A673 (cell line): ENCODE data around the gene LINGO3. TPM values are rescaled to one million over a fixed set of nuclear protein-coding genes. Genes with fewer than 3 reads are reported as not detected.

Source experiments
- BruUV-seq: library from RNA; stranded (reverse); fragments of 400-500 nt; replicated peaks from 2 replicates; lab custom pipeline; 2021; lab: Mats Ljungman, UMichigan
- CTCF ChIA-PET: fragments of 300-600 bp; sonication (Branson Sonifier 250); formaldehyde crosslinking; loops from one replicate; lab custom pipeline; 2022; ENCODE audit warnings: antibody characterized with exemption; lab: Charles Lee
- POLR2A ChIA-PET: fragments of 300-600 bp; sonication (Branson Sonifier 250); formaldehyde crosslinking; loops from one replicate; lab custom pipeline; 2022; ENCODE audit warnings: antibody characterized with exemption; ENCODE audit not compliant: low non-redundant PET; lab: Charles Lee
- DNase-seq: peaks from one replicate; pipeline ENCODE4 v3.0.0-alpha.2; 2015; ENCODE audit warnings: low spot score
- H3K27ac ChIP-seq: fragments of 200-600 bp; sonication (generic); 2 replicates; pipeline ENCODE4 v1.5.1; 2016; ENCODE audit warnings: mixed run types, low read depth, mild to moderate bottlenecking, mixed read lengths, antibody characterized with exemption, low read length; ENCODE audit not compliant: poor library complexity, severe bottlenecking
- H3K27me3 ChIP-seq: fragments of 200-600 bp; sonication (generic); replicated peaks from 2 replicates; pipeline ENCODE4 v1.6.1; 2017; ENCODE audit warnings: mixed run types, low read depth, mild to moderate bottlenecking, mixed read lengths, antibody characterized with exemption, low read length; ENCODE audit not compliant: insufficient read depth, poor library complexity
- H3K36me3 ChIP-seq: fragments of 200-600 bp; sonication (generic); 2 replicates; pipeline ENCODE4 v1.6.1; 2016; ENCODE audit warnings: mixed run types, mild to moderate bottlenecking, mixed read lengths, antibody characterized with exemption, low read length; ENCODE audit not compliant: insufficient read depth, poor library complexity, severe bottlenecking
- H3K4me1 ChIP-seq: fragments of 200-600 bp; sonication (generic); 2 replicates; pipeline ENCODE4 v1.6.1; 2017; ENCODE audit warnings: mixed run types, mild to moderate bottlenecking, mixed read lengths, antibody characterized with exemption, low read length; ENCODE audit not compliant: insufficient read depth, poor library complexity, severe bottlenecking
- H3K4me3 ChIP-seq: fragments of 200-600 bp; sonication (generic); 2 replicates; pipeline ENCODE4 v1.5.1; 2016; ENCODE audit warnings: low read depth, mixed run types, mild to moderate bottlenecking, mixed read lengths, low read length; ENCODE audit not compliant: poor library complexity, severe bottlenecking
- H3K9me3 ChIP-seq: fragments of 200-600 bp; sonication (generic); 2 replicates; pipeline ENCODE4 v1.6.1; 2016; ENCODE audit warnings: mixed run types, low read depth, mild to moderate bottlenecking, mixed read lengths, antibody characterized with exemption, low read length; ENCODE audit not compliant: poor library complexity, severe bottlenecking
- CTCF ChIP-seq: fragments of 300-800, 200-600 bp; sonication (generic); conservative IDR thresholded peaks from 2 replicates; pipeline ENCODE4 v1.5.1; 2017; ENCODE audit warnings: low read depth, mild to moderate bottlenecking, antibody characterized with exemption, low read length, moderate library complexity, mixed read lengths
- EZH2 ChIP-seq: fragments of 200-600 bp; sonication (generic); IDR thresholded peaks from 2 replicates; pipeline ENCODE4 v1.6.1; 2017; ENCODE audit warnings: borderline replicate concordance, low read depth, mild to moderate bottlenecking, mixed read lengths, antibody characterized with exemption, low read length; ENCODE audit not compliant: poor library complexity, severe bottlenecking
- intact Hi-C: fragments of 100-400 bp; cut with micrococcal nuclease; formaldehyde crosslinking; loops from one replicate; pipeline ENCODE4 v1.10.0; 2022; ENCODE audit not compliant: unreplicated experiment
- total RNA-seq: library from RNA; stranded (reverse); gene quantifications from 2 replicates; pipeline ENCODE4 v1.2.3, GENCODE V29; 2021

The LINGO3 gene
- total RNA-seq, 1 experiment from 2014 or later, result not detected

GRCh38 chr19:2300533-2300932, 7.4 kb downstream of the LINGO3 start:
- no TSS peak for BruUV-seq
- TF ChIP-seq EZH2 (no peak), CTCF (no peak)
- Histone ChIP-seq H3K9me3 (no peaks in the 10 kb centered on the region), H3K36me3 (no peaks in the 10 kb centered on the region), H3K4me3 (no peak overlapping the region), H3K27ac (no peak overlapping the region), H3K27me3 (no peaks in the 10 kb centered on the region), H3K4me1 (no peaks in the 10 kb centered on the region)
- intact Hi-C loops, result no loop called here
- ChIA-PET CTCF (no interaction called here), POLR2A (no interaction called here)
- DNase-seq, result no peak

GRCh38 chr19:2296141-2296540, 11.8 kb downstream of the LINGO3 start:
- no peak for DNase-seq
- no peak overlapping the region for H3K4me3 ChIP-seq
- H3K27me3 ChIP-seq, result peaks cover 17% of the 10 kb centered on the region
- BruUV-seq, result no TSS peak
- POLR2A ChIA-PET, result no interaction called here
- no peaks in the 10 kb centered on the region for H3K36me3 ChIP-seq
- intact Hi-C loops, result no loop called here
- CTCF ChIA-PET, result no interaction called here
- H3K4me1 ChIP-seq, result peaks cover 11% of the 10 kb centered on the region
- no peaks in the 10 kb centered on the region for H3K9me3 ChIP-seq
- no peak for TF ChIP-seq EZH2
- TF ChIP-seq CTCF, result no peak
- H3K27ac ChIP-seq, result no peak overlapping the region

GRCh38 chr19:2294687-2295335, 13.1 kb downstream of the LINGO3 start:
- BruUV-seq, result no TSS peak
- Histone ChIP-seq H3K4me1 (peaks cover 18% of the 10 kb centered on the region), H3K4me3 (no peak overlapping the region), H3K27ac (no peak overlapping the region), H3K27me3 (peaks cover 30% of the 10 kb centered on the region), H3K9me3 (no peaks in the 10 kb centered on the region), H3K36me3 (no peaks in the 10 kb centered on the region)
- intact Hi-C loops, result no loop called here
- peak; percentile 66 for DNase-seq
- ChIA-PET POLR2A (interaction anchor here (0.5 to 0.7 kb wide), 3 partner anchors 45 to 455 kb away, joined by 4 to 11 read pairs (median 4); no protein-coding TSS in a partner anchor), CTCF (interaction anchor here (0.5 to 0.6 kb wide), 3 partner anchors 74 to 274 kb away, joined by 3 to 8 read pairs (median 6); no protein-coding TSS in a partner anchor)
- no peak for TF ChIP-seq EZH2
